ENCODE data around the gene HSF2BP. TPM values are rescaled to one million over a fixed set of nuclear protein-coding genes. Genes with fewer than 3 reads are reported as not detected.
"Not testable (repeated sequence)": the region's sequence is repeated elsewhere in the genome, so short reads cannot be mapped to it uniquely, and the experiment has no call there.

Gene HSF2BP
- total and polyA plus RNA-seq, 4 experiments from 2014 or later = 0.39 to 0.70 (median 0.67) TPM; not detected in 1

- no peak overlapping the region for H3K4me3 ChIP-seq (ENCODE audit: low read length in 2 of 2)
- Mint-ChIP-seq H3K9me3 (no peaks in the 10 kb centered on the region), H3K36me3 (peaks cover 48 to 71% of the 10 kb centered on the region in 2 donors), H3K4me3 (no peak overlapping the region), H3K27me3 (no peaks in the 10 kb centered on the region), H3K27ac (no peak overlapping the region), H3K4me1 (peaks cover 0 to 9% (median 2%) of the 10 kb centered on the region in 4 donors)
- ChIA-PET POLR2A (ENCODE audit: partially characterized antibody) (no interaction called here), CTCF (ENCODE audit: partially characterized antibody) (no interaction called here)
- H3K4me1 ChIP-seq (ENCODE audit: insufficient read depth, low read length) = no peaks in the 10 kb centered on the region
- no peaks in the 10 kb centered on the region for H3K27me3 ChIP-seq (ENCODE audit: insufficient read depth, low read length)
- peaks cover 76% of the 10 kb centered on the region for H3K36me3 ChIP-seq (ENCODE audit: insufficient read depth, low read length)
- no peak overlapping the region for H3K27ac ChIP-seq (ENCODE audit: low read depth, low read length)
- DNase-seq = no peak
- intact Hi-C loops (cut with micrococcal nuclease) = no loop called here
- no peaks in the 10 kb centered on the region for H3K9me3 ChIP-seq (ENCODE audit: control insufficient read depth in 1 of 2, low read length in 2 of 2)
These were observed 27.7 kb upstream of the HSF2BP start for GRCh38 chr21:43686811-43687565.

GRCh38 chr21:43684424-43684823 lies 25.1 kb upstream of the HSF2BP start:
- Histone ChIP-seq H3K4me1 (ENCODE audit: insufficient read depth, low read length) (no peaks in the 10 kb centered on the region), H3K9me3 (ENCODE audit: control insufficient read depth in 1 of 2, low read length in 2 of 2) (no peaks in the 10 kb centered on the region), H3K27ac (ENCODE audit: low read depth, low read length) (no peak overlapping the region), H3K4me3 (ENCODE audit: low read length in 2 of 2) (no peak overlapping the region), H3K36me3 (ENCODE audit: insufficient read depth, low read length) (peaks cover 71% of the 10 kb centered on the region), H3K27me3 (ENCODE audit: insufficient read depth, low read length) (no peaks in the 10 kb centered on the region)
- no peak for DNase-seq
- peak overlapping the region in 3 of 7 donors; percentile 22 to 84 (median 68) for H3K27ac Mint-ChIP-seq
- no peak overlapping the region for H3K4me3 Mint-ChIP-seq
- intact Hi-C loops (cut with micrococcal nuclease) = no loop called here
- H3K9me3 Mint-ChIP-seq = no peaks in the 10 kb centered on the region
- POLR2A ChIA-PET (ENCODE audit: partially characterized antibody) = no interaction called here
- CTCF ChIA-PET (ENCODE audit: partially characterized antibody) = no interaction called here
- peaks cover 52 to 68% of the 10 kb centered on the region in 2 donors for H3K36me3 Mint-ChIP-seq
- H3K27me3 Mint-ChIP-seq = no peaks in the 10 kb centered on the region
- peaks cover 4 to 9% (median 5%) of the 10 kb centered on the region in 4 donors for H3K4me1 Mint-ChIP-seq

- ChIA-PET CTCF (ENCODE audit: partially characterized antibody) (no interaction called here), POLR2A (ENCODE audit: partially characterized antibody) (no interaction called here)
- Histone ChIP-seq H3K27me3 (ENCODE audit: insufficient read depth, low read length) (no peaks in the 10 kb centered on the region), H3K9me3 (ENCODE audit: control insufficient read depth in 1 of 2, low read length in 2 of 2) (no peaks in the 10 kb centered on the region), H3K27ac (ENCODE audit: low read depth, low read length) (no peak overlapping the region), H3K4me3 (ENCODE audit: low read length in 2 of 2) (no peak overlapping the region), H3K4me1 (ENCODE audit: insufficient read depth, low read length) (no peaks in the 10 kb centered on the region), H3K36me3 (ENCODE audit: insufficient read depth, low read length) (peaks cover 61% of the 10 kb centered on the region)
- Mint-ChIP-seq H3K36me3 (peaks cover 53 to 72% of the 10 kb centered on the region in 2 donors), H3K4me1 (peaks cover 5 to 9% (median 7%) of the 10 kb centered on the region in 4 donors), H3K27ac (no peak overlapping the region), H3K4me3 (no peak overlapping the region), H3K27me3 (no peaks in the 10 kb centered on the region), H3K9me3 (no peaks in the 10 kb centered on the region)
- DNase-seq = no peak
- intact Hi-C loops (cut with micrococcal nuclease) = no loop called here
These were observed 22.4 kb upstream of the HSF2BP start for GRCh38 chr21:43681650-43682049.

- H3K9me3 ChIP-seq (ENCODE audit: control insufficient read depth in 1 of 2, low read length in 2 of 2); H3K27me3 ChIP-seq (ENCODE audit: insufficient read depth, low read length); CTCF ChIA-PET (ENCODE audit: partially characterized antibody); DNase-seq; H3K4me1 ChIP-seq (ENCODE audit: insufficient read depth, low read length); H3K27ac ChIP-seq (ENCODE audit: low read depth, low read length); H3K9me3 Mint-ChIP-seq; POLR2A ChIA-PET (ENCODE audit: partially characterized antibody); H3K4me1 Mint-ChIP-seq; H3K27ac Mint-ChIP-seq; intact Hi-C loops (cut with micrococcal nuclease); H3K4me3 ChIP-seq (ENCODE audit: low read length in 2 of 2); H3K27me3 Mint-ChIP-seq; H3K4me3 Mint-ChIP-seq: not testable (repeated sequence)
- H3K36me3 Mint-ChIP-seq = peaks cover 51 to 70% of the 10 kb centered on the region in 2 donors
- H3K36me3 ChIP-seq (ENCODE audit: insufficient read depth, low read length) = peaks cover 59% of the 10 kb centered on the region
These were observed 21.1 kb upstream of the HSF2BP start for GRCh38 chr21:43680421-43680820.

- ChIA-PET CTCF (ENCODE audit: partially characterized antibody) (no interaction called here), POLR2A (ENCODE audit: partially characterized antibody) (no interaction called here)
- no peak overlapping the region for H3K27ac ChIP-seq (ENCODE audit: low read depth, low read length)
- DNase-seq = no peak
- peaks cover 58% of the 10 kb centered on the region for H3K36me3 ChIP-seq (ENCODE audit: insufficient read depth, low read length)
- no peaks in the 10 kb centered on the region for H3K9me3 Mint-ChIP-seq
- no peaks in the 10 kb centered on the region for H3K4me1 ChIP-seq (ENCODE audit: insufficient read depth, low read length)
- peak overlapping the region in 2 of 7 donors; percentile 3 to 69 for H3K27ac Mint-ChIP-seq
- intact Hi-C loops (cut with micrococcal nuclease) = no loop called here
- H3K27me3 ChIP-seq (ENCODE audit: insufficient read depth, low read length) = no peaks in the 10 kb centered on the region
- peaks cover 50 to 70% of the 10 kb centered on the region in 2 donors for H3K36me3 Mint-ChIP-seq
- H3K4me3 ChIP-seq (ENCODE audit: low read length in 2 of 2) = no peak overlapping the region
- H3K9me3 ChIP-seq (ENCODE audit: control insufficient read depth in 1 of 2, low read length in 2 of 2) = no peaks in the 10 kb centered on the region
- no peaks in the 10 kb centered on the region for H3K27me3 Mint-ChIP-seq
- H3K4me3 Mint-ChIP-seq = no peak overlapping the region
- H3K4me1 Mint-ChIP-seq = peaks cover 5 to 9% (median 7%) of the 10 kb centered on the region in 4 donors
These were observed 20.7 kb upstream of the HSF2BP start for GRCh38 chr21:43679951-43680350.

DNA sequence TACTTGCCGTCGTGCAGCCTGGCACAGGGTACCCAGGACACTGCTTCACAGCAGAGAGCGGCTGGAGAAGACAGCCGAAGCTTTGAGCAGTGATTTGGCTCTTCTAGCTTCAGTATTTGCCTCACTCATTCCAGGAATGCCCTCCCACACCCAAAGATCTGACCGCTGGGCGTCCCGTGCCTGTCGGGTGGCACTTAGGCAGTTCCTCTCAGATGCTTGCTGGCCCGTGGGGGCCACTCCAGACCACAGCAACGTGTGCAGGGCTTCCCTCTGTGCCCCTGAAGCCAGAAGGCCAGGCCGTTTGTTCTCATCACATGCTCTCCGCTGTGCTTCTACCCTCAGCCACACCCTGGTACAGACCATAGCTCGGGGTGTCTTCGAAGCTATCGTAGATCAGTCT lies 17.1 kb upstream of the HSF2BP start:
- H3K9me3 Mint-ChIP-seq = no peaks in the 10 kb centered on the region

DNA sequence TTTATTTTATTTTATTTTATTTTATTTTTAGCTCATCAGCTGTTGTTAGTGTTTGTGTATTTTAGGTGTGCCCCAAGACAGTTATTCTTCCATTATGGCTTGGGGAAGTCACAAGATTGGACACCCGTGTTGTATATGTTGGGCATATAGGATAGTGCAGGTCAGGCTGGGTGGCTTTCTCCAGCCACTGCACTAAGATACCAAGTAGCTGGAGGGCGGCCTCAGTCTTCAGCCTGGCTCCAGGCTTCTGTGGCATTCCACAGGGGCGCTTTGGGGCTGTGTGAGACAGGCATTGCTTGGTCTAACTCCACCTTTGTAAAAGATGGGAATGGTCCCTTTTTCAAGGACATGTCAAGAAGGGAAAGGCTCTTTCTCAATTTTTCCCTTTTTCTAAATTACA lies 16.6 kb upstream of the HSF2BP start:
- Mint-ChIP-seq H3K4me3 (no peak overlapping the region), H3K27me3 (no peaks in the 10 kb centered on the region), H3K27ac (no peak overlapping the region), H3K9me3 (no peaks in the 10 kb centered on the region), H3K4me1 (peaks cover 0 to 10% (median 5%) of the 10 kb centered on the region in 4 donors), H3K36me3 (peaks cover 49 to 74% of the 10 kb centered on the region in 2 donors)
- H3K36me3 ChIP-seq (ENCODE audit: insufficient read depth, low read length) = peaks cover 53% of the 10 kb centered on the region
- H3K27ac ChIP-seq (ENCODE audit: low read depth, low read length) = no peak overlapping the region
- no peaks in the 10 kb centered on the region for H3K27me3 ChIP-seq (ENCODE audit: insufficient read depth, low read length)
- no peaks in the 10 kb centered on the region for H3K4me1 ChIP-seq (ENCODE audit: insufficient read depth, low read length)
- intact Hi-C loops (cut with micrococcal nuclease) = no loop called here
- ChIA-PET CTCF (ENCODE audit: partially characterized antibody) (no interaction called here), POLR2A (ENCODE audit: partially characterized antibody) (interaction anchor here (1.0 kb wide), 1 partner anchor 113 kb away, joined by 3 read pairs; the partner anchor contains the start of gene RRP1)
- no peak for DNase-seq
- no peak overlapping the region for H3K4me3 ChIP-seq (ENCODE audit: low read length in 2 of 2)
- no peaks in the 10 kb centered on the region for H3K9me3 ChIP-seq (ENCODE audit: control insufficient read depth in 1 of 2, low read length in 2 of 2)

More for the DNA sequence above, 17.1 kb upstream of the HSF2BP start:
- Histone ChIP-seq H3K27me3 (ENCODE audit: insufficient read depth, low read length) (no peaks in the 10 kb centered on the region), H3K9me3 (ENCODE audit: control insufficient read depth in 1 of 2, low read length in 2 of 2) (no peaks in the 10 kb centered on the region), H3K36me3 (ENCODE audit: insufficient read depth, low read length) (peaks cover 49% of the 10 kb centered on the region), H3K4me1 (ENCODE audit: insufficient read depth, low read length) (no peaks in the 10 kb centered on the region), H3K4me3 (ENCODE audit: low read length in 2 of 2) (no peak overlapping the region), H3K27ac (ENCODE audit: low read depth, low read length) (no peak overlapping the region)
- H3K27me3 Mint-ChIP-seq = no peaks in the 10 kb centered on the region
- DNase-seq = no peak
- peak overlapping the region in 1 of 7 donors; percentile 17 for H3K27ac Mint-ChIP-seq
- ChIA-PET POLR2A (ENCODE audit: partially characterized antibody) (interaction anchor here (1.0 kb wide), 1 partner anchor 113 kb away, joined by 3 read pairs; the partner anchor contains the start of gene RRP1), CTCF (ENCODE audit: partially characterized antibody) (no interaction called here)
- intact Hi-C loops (cut with micrococcal nuclease) = no loop called here
- H3K4me1 Mint-ChIP-seq = peaks cover 0 to 10% (median 5%) of the 10 kb centered on the region in 4 donors
- peaks cover 49 to 73% of the 10 kb centered on the region in 2 donors for H3K36me3 Mint-ChIP-seq
- no peak overlapping the region for H3K4me3 Mint-ChIP-seq
